Right atrium auricular region (tissue), 2 donors: ENCODE measurements around the gene CLRN3. TPM values are rescaled to one million over a fixed set of nuclear protein-coding genes. Genes with fewer than 3 reads are reported as not detected.

Source experiments
- DNase-seq: peaks from one replicate; pipeline ENCODE4 v3.0.0-alpha.2; 2019; ENCODE audit warnings: low spot score
- H3K27ac ChIP-seq, 2 donors: fragments of 200-600 bp; sonication (generic); 1 replicate in 1 of 2; 2 replicates in 1 of 2; pipeline ENCODE4 v1.5.1; 2016 to 2019
- H3K27me3 ChIP-seq, 2 donors: fragments of 200-600 bp; sonication (generic); one replicate each; pipeline versions ENCODE4 v1.5.1 to v1.6.0; 2017 to 2019
- H3K36me3 ChIP-seq: fragments of 200-600 bp; sonication (generic); one replicate; pipeline ENCODE4 v1.5.1; 2016
- H3K4me1 ChIP-seq, 2 donors: fragments of 200-600 bp; sonication (generic); one replicate each; pipeline versions ENCODE4 v1.5.1 to v1.6.0; 2017 to 2019
- H3K4me3 ChIP-seq, 2 donors: fragments of 200-600 bp; sonication (generic); 1 replicate in 1 of 2; 2 replicates in 1 of 2; pipeline ENCODE4 v1.5.1; 2017 to 2019; ENCODE audit warnings: mild to moderate bottlenecking in 1 of 2, moderate library complexity in 1 of 2
- H3K9me3 ChIP-seq, 2 donors: fragments of 200-600 bp; sonication (generic); one replicate each; pipeline ENCODE4 v1.5.1; 2019
- total RNA-seq, 2 donors: library from RNA; depleted of rRNA; stranded (reverse); fragments of >200 nt; gene quantifications; one replicate each; pipeline ENCODE4 v1.1.0, GENCODE V29; 2016
- TF ChIP-seq, protein P1 (sequence below), 2 donors: fragments of 200-600 bp; sonication (generic); IDR thresholded peaks; one replicate each; pipeline ENCODE4 v1.5.1; 2019; ENCODE audit warnings: antibody characterized with exemption in 2 of 2

CLRN3 gene
- total RNA-seq, 2 donors from 2014 or later, result not detected

DNA sequence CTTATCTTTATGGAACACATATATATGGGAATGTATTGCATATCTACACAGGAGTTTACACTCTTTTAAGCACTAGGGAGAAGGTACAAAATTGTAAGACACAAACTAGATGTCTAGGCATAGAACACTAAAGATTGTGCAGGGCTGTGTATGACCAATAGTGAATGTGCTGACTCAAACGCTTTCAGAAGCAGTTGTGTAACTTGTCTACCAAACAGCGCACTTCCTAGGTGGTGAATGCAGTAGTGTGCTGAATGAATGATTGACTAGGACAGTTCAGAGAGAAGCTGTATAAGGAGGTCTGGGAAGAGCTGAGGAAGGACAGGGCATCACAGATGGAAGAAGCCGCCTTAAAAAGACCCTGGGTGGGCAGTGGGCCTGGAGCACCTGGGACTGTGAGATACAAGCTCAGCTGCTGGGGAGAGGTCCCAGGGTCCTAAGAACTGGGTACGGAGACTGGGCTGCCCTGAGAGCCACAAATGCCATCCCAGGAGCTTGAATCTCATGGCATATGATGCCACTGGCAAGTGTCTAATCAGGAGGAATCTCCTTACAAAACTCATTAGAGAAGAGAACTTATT, 14.2 kb downstream of the CLRN3 start:
- no peak for DNase-seq
- Histone ChIP-seq H3K27ac (no peak overlapping the region), H3K27me3 (no peaks in the 10 kb centered on the region), H3K4me1 (no peaks in the 10 kb centered on the region), H3K4me3 (no peak overlapping the region), H3K36me3 (no peaks in the 10 kb centered on the region), H3K9me3 (no peaks in the 10 kb centered on the region)
- TF ChIP-seq, protein P1, sequence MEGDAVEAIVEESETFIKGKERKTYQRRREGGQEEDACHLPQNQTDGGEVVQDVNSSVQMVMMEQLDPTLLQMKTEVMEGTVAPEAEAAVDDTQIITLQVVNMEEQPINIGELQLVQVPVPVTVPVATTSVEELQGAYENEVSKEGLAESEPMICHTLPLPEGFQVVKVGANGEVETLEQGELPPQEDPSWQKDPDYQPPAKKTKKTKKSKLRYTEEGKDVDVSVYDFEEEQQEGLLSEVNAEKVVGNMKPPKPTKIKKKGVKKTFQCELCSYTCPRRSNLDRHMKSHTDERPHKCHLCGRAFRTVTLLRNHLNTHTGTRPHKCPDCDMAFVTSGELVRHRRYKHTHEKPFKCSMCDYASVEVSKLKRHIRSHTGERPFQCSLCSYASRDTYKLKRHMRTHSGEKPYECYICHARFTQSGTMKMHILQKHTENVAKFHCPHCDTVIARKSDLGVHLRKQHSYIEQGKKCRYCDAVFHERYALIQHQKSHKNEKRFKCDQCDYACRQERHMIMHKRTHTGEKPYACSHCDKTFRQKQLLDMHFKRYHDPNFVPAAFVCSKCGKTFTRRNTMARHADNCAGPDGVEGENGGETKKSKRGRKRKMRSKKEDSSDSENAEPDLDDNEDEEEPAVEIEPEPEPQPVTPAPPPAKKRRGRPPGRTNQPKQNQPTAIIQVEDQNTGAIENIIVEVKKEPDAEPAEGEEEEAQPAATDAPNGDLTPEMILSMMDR (IDR thresholded peaks at IDR 0.05), result no peak

DNA sequence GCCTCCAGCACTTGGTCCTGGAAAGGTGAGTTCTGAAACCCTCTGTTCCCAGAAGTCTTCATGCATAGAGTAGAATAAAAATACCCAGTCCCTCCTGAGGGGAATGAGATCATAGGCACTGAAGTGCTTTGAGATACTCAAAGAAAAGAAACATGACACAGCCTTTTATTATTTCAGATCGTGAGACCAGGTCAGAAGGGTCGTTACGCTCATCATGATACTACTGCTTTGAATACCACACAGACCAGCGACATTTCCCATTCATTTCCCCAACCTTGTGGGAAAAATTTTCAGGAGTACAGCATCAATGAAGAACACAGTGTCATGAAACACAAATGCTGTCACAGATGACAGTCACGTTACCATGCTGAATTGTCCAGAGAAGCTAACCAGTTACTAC, 15.0 kb downstream of the CLRN3 start:
- TF ChIP-seq, protein P1 (IDR thresholded peaks at IDR 0.05), result no peak
- no peaks in the 10 kb centered on the region for H3K36me3 ChIP-seq
- peaks cover 0 to under 1% of the 10 kb centered on the region in 2 donors for H3K4me1 ChIP-seq
- no peaks in the 10 kb centered on the region for H3K9me3 ChIP-seq
- no peaks in the 10 kb centered on the region for H3K27me3 ChIP-seq
- DNase-seq, result no peak
- no peak overlapping the region for H3K27ac ChIP-seq
- H3K4me3 ChIP-seq, result no peak overlapping the region

DNA sequence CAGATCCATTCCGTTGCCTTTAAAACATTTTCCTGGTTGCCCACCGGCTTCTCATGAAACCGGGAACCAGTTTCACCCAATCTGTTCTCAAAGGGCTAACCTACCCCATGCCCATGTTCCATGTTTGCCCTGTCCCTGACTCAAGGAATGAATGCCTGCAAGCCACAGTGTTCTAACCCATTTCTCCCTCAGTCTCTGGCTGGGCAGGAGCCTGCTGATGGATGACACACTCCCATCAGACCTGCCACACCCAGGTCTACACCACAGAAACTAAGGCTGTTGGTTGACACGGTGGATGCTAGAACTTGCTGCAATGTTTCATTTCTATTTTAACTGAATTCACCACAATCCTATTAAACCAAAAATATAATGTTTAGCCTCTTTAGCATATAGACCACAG, 15.6 kb downstream of the CLRN3 start:
- Histone ChIP-seq H3K27ac (no peak overlapping the region), H3K36me3 (no peaks in the 10 kb centered on the region), H3K4me3 (no peak overlapping the region), H3K27me3 (no peaks in the 10 kb centered on the region), H3K4me1 (peaks cover 0 to 6% of the 10 kb centered on the region in 2 donors), H3K9me3 (no peaks in the 10 kb centered on the region)
- TF ChIP-seq, protein P1 (IDR thresholded peaks at IDR 0.05), result no peak
- no peak for DNase-seq

DNA sequence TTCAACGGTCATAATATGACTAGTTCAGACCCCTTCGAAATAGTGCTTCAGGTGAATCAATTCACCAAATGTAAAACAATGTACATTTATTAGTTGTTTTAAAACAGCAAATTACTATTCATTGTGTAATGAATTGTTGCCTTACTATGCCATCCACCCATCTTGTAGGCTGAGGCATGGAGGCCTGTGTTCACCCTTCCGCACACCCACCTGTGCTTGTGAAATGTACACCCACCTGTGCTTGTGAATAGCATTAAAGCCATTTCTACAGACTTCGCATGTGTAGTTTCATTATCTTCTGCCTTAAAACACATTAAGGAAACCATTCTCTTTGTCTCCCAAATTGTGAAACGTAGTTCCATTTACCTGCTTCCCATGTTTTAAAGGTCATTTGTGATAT, 16.8 kb downstream of the CLRN3 start:
- H3K4me1 ChIP-seq, result peaks cover 0 to 7% of the 10 kb centered on the region in 2 donors
- no peak for DNase-seq
- TF ChIP-seq, protein P1 (IDR thresholded peaks at IDR 0.05), result no peak
- H3K9me3 ChIP-seq, result no peaks in the 10 kb centered on the region
- no peak overlapping the region for H3K27ac ChIP-seq
- H3K4me3 ChIP-seq, result no peak overlapping the region
- no peaks in the 10 kb centered on the region for H3K27me3 ChIP-seq
- H3K36me3 ChIP-seq, result no peaks in the 10 kb centered on the region

DNA sequence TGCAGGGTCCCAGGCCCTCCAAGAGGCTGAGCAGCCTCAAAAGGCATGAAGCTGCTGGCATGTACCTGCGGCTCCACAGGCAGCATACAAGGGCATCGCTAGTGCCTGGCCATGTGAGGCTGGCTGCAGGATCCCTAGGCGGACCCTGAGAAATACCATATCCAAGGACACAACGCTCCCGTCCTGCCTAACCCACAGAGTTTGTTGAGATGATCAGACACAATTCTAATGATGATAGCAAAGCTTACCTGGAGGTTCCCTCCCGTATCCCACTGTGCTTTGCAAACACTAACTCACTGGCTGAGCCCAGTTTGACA, 17.3 kb downstream of the CLRN3 start:
- Histone ChIP-seq H3K9me3 (no peaks in the 10 kb centered on the region), H3K4me1 (peaks cover 0 to 7% of the 10 kb centered on the region in 2 donors), H3K27ac (no peak overlapping the region), H3K4me3 (no peak overlapping the region), H3K36me3 (no peaks in the 10 kb centered on the region), H3K27me3 (no peaks in the 10 kb centered on the region)
- DNase-seq, result no peak
- TF ChIP-seq, protein P1 (IDR thresholded peaks at IDR 0.05), result no peak
